Parathyroid adenoma (tissue), 2 donors: ENCODE measurements around the gene ZBTB45.

Source experiments
- H2AFZ ChIP-seq: fragments of 300-600 bp; sonication (generic); one replicate; pipeline ENCODE4 v1.7.0; 2017; ENCODE audit warnings: antibody characterized with exemption, mild to moderate bottlenecking
- H3K27ac ChIP-seq: fragments of 300-600 bp; sonication (generic); one replicate; pipeline ENCODE4 v1.7.0; 2017
- H3K27me3 ChIP-seq: fragments of 300-600 bp; sonication (generic); one replicate; pipeline ENCODE4 v1.7.0; 2017; ENCODE audit warnings: low read length; ENCODE audit not compliant: control insufficient read depth, insufficient read depth
- H3K36me3 ChIP-seq: fragments of 300-600 bp; sonication (generic); one replicate; pipeline ENCODE4 v1.7.0; 2017; ENCODE audit warnings: low read length; ENCODE audit not compliant: control insufficient read depth, insufficient read depth
- H3K4me1 ChIP-seq: fragments of 300-600 bp; sonication (generic); one replicate; pipeline ENCODE4 v1.7.0; 2017; ENCODE audit warnings: control low read depth
- H3K4me2 ChIP-seq: fragments of 300-600 bp; sonication (generic); one replicate; pipeline ENCODE4 v1.7.0; 2017; ENCODE audit warnings: low read length
- H3K4me3 ChIP-seq: fragments of 300-600 bp; sonication (generic); one replicate; pipeline ENCODE4 v1.7.0; 2017; ENCODE audit warnings: low read depth, low read length
- H3K79me2 ChIP-seq: fragments of 300-600 bp; sonication (generic); one replicate; pipeline ENCODE4 v1.7.0; 2017; ENCODE audit warnings: control low read depth
- H3K9ac ChIP-seq: fragments of 300-600 bp; sonication (generic); one replicate; pipeline ENCODE4 v1.7.0; 2017; ENCODE audit warnings: mild to moderate bottlenecking
- H3K9me3 ChIP-seq: fragments of 300-600 bp; sonication (generic); one replicate; pipeline ENCODE4 v1.7.0; 2017; ENCODE audit warnings: low read length; ENCODE audit not compliant: control insufficient read depth
- CTCF ChIP-seq: fragments of 300-600 bp; sonication (generic); IDR thresholded peaks from one replicate; pipeline ENCODE4 v1.7.0; 2017; ENCODE audit warnings: antibody characterized with exemption, mild to moderate bottlenecking
- donor health status: primary hyperparathyroidism.

The ZBTB45 gene

GRCh38 chr19:58513694-58514563 lies 5.7 kb downstream of the ZBTB45 start:
- peak; percentile 93 for TF ChIP-seq CTCF
- Histone ChIP-seq H3K4me3 (peak overlapping the region; percentile 42), H2AFZ (peak overlapping the region; percentile 79), H3K4me1 (peaks cover 9% of the 10 kb centered on the region), H3K9me3 (no peaks in the 10 kb centered on the region), H3K27ac (peak overlapping the region; percentile 65), H3K36me3 (no peaks in the 10 kb centered on the region), H3K27me3 (no peaks in the 10 kb centered on the region), H3K79me2 (peaks cover 36% of the 10 kb centered on the region), H3K4me2 (peak overlapping the region; percentile 69), H3K9ac (no peak overlapping the region)

GRCh38 chr19:58513213-58513693 lies 6.4 kb downstream of the ZBTB45 start:
- Histone ChIP-seq H3K9ac (no peak overlapping the region), H3K4me3 (no peak overlapping the region), H3K36me3 (no peaks in the 10 kb centered on the region), H3K4me1 (peaks cover 8% of the 10 kb centered on the region), H3K4me2 (peak overlapping the region; percentile 69), H3K9me3 (no peaks in the 10 kb centered on the region), H3K27ac (peak overlapping the region; percentile 65), H2AFZ (peak overlapping the region; percentile 79), H3K79me2 (peaks cover 35% of the 10 kb centered on the region), H3K27me3 (no peaks in the 10 kb centered on the region)
- no peak for TF ChIP-seq CTCF

- H3K36me3 ChIP-seq = no peaks in the 10 kb centered on the region
- H3K4me1 ChIP-seq = peaks cover 5% of the 10 kb centered on the region
- H3K79me2 ChIP-seq = peaks cover 20% of the 10 kb centered on the region
- H3K27me3 ChIP-seq = no peaks in the 10 kb centered on the region
- H3K9me3 ChIP-seq = no peaks in the 10 kb centered on the region
- H3K4me3 ChIP-seq = no peak within 1 kb of the TSS
- H3K27ac ChIP-seq = no peak within 1 kb of the TSS
- no peak within 1 kb of the TSS for H3K4me2 ChIP-seq
- no peak for TF ChIP-seq CTCF
- no peak within 1 kb of the TSS for H3K9ac ChIP-seq
- no peak within 1 kb of the TSS for H2AFZ ChIP-seq
These were observed 8.0 kb downstream of the ZBTB45 start, which contains the start of gene SLC27A5 for GRCh38 chr19:58511353-58512208. TSS of gene SLC27A5 (minus strand) at chr19:58511992. CDS start at chr19:58511955, 37 bp downstream.

- H3K27me3 ChIP-seq = no peaks in the 10 kb centered on the region
These were observed 9.3 kb downstream of the ZBTB45 start for GRCh38 chr19:58510084-58510862.

More at GRCh38 chr19:58510084-58510862, 9.3 kb downstream of the ZBTB45 start:
- H3K4me2 ChIP-seq = no peak overlapping the region
- H2AFZ ChIP-seq = no peak overlapping the region
- no peak overlapping the region for H3K27ac ChIP-seq
- H3K4me1 ChIP-seq = peaks cover 5% of the 10 kb centered on the region
- no peaks in the 10 kb centered on the region for H3K9me3 ChIP-seq
- no peak overlapping the region for H3K9ac ChIP-seq
- no peaks in the 10 kb centered on the region for H3K36me3 ChIP-seq
- peaks cover 8% of the 10 kb centered on the region for H3K79me2 ChIP-seq
- H3K4me3 ChIP-seq = no peak overlapping the region
- TF ChIP-seq CTCF = no peak
